H1 (cell line): ENCODE results near the gene MTFR1L. TPM values are rescaled to one million over a fixed set of nuclear protein-coding genes. Genes with fewer than 3 reads are reported as not detected.

Experiments
- BCL11A ChIP-seq, 2 experiments: IDR thresholded peaks; one replicate each; pipeline ENCODE4 v1.6.1; 2011; ENCODE audit warnings: low read depth in 2 of 2, low read length in 2 of 2, mild to moderate bottlenecking in 2 of 2
- CBX5 ChIP-seq: fragments of 300-800, 300-1000 bp; sonication (generic); IDR thresholded peaks from 2 replicates; pipeline ENCODE4 v1.7.1; 2016; ENCODE audit warnings: antibody characterized with exemption, low read length, low read depth
- CHD7 ChIP-seq: fragments of 300-600 bp; sonication (generic); IDR thresholded peaks from 2 replicates; pipeline ENCODE4 v1.7.1; 2012; ENCODE audit warnings: low read length, moderate library complexity, mild to moderate bottlenecking, inconsistent platforms; ENCODE audit not compliant: insufficient replicate concordance
- CTBP2 ChIP-seq: IDR thresholded peaks from 2 replicates; pipeline ENCODE4 v1.7.0; 2011; ENCODE audit warnings: borderline replicate concordance, mild to moderate bottlenecking, moderate library complexity, mixed read lengths, low read length; ENCODE audit not compliant: insufficient read depth, insufficient read length
- CTCF ChIP-seq, 3 experiments: IDR thresholded peaks; 1 replicate in 2 of 3; 2 replicates in 1 of 3; pipeline versions ENCODE4 v1.5.1 to v1.6.1; 2011; ENCODE audit warnings: low read length in 3 of 3, mild to moderate bottlenecking in 3 of 3, inconsistent platforms in 2 of 3, low read depth in 1 of 3, moderate library complexity in 1 of 3; ENCODE audit not compliant: insufficient read depth in 1 of 3; ENCODE audit errors: control extremely low read depth in 1 of 3
- EZH2 ChIP-seq: fragments of 200-600 bp; sonication (generic); IDR thresholded peaks from 2 replicates; pipeline ENCODE4 v1.7.1; 2012; ENCODE audit warnings: low read depth, mild to moderate bottlenecking, moderate library complexity, low read length, inconsistent platforms; ENCODE audit not compliant: severe bottlenecking
- GTF2F1 ChIP-seq: IDR thresholded peaks from 2 replicates; pipeline ENCODE4 v1.6.1; 2012; ENCODE audit warnings: low read depth, low read length, improper control_type of control experiment, borderline replicate concordance
- TAF7 ChIP-seq: optimal IDR thresholded peaks from 2 replicates; pipeline ENCODE3; 2011; ENCODE audit warnings: low read depth, mild to moderate bottlenecking, inconsistent platforms, low read length, moderate library complexity, borderline replicate concordance
- polyA plus RNA-seq, 7 experiments: library from polyadenylated mRNA; depleted of rRNA in 3 of 7; stranded (reverse) in 5 of 7; unstranded in 2 of 7; fragments of >200 nt in 5 of 7; fragments of 200-250 nt in 2 of 7; gene quantifications; 1 replicate in 5 of 7; 2 replicates in 1 of 7; 4 replicates in 1 of 7; pipeline versions ENCODE4 v1.2.1 to v1.2.3, GENCODE V29; 2011 to 2013; ENCODE audit warnings: missing spikeins in 2 of 7, mixed read lengths in 2 of 7
- total RNA-seq: library from RNA; stranded (reverse); fragmentation: NEBNext Ultra II Directional; extraction: Animal tissue kit (Norgen Biotek cat#: 25700); gene quantifications from 2 replicates; pipeline ENCODE4 v1.2.1, GENCODE V29; 2021

The MTFR1L gene
- total and polyA plus RNA-seq, 2 of the 8 experiments (the other 6 are each of a cell fraction or from before 2014, with no cell fraction given): 20.8 to 23.1 TPM

GRCh38 chr1:25814549-25815087 is 5.1 kb upstream of the MTFR1L start (continued):
- TF ChIP-seq CHD7 (no peak), EZH2 (no peak), CBX5 (no peak), TAF7 (no peak), CTBP2 (no peak), GTF2F1 (no peak), CTCF (IDR thresholded peaks at IDR 0.05; ENCODE audit: control extremely low read depth in 1 of 3, insufficient read depth in 1 of 3, low read depth in 1 of 3, low read length in 3 of 3) (no peak), BCL11A (IDR thresholded peaks at IDR 0.05; ENCODE audit: low read depth in 2 of 2, low read length in 2 of 2) (no peak)
